ENCODE results near the gene TUBA3C.
"Not testable (repeated sequence)": the region's sequence is repeated elsewhere in the genome, so short reads cannot be mapped to it uniquely, and the experiment has no call there.

The TUBA3C gene

GRCh38 chr13:19179916-19180315 lies 1.7 kb downstream of the TUBA3C start:
- no peaks in the 10 kb centered on the region for H3K9me2 ChIP-seq (replicated peaks; ENCODE audit: low read depth, low read length)
- H3K27me3 ChIP-seq (ENCODE audit: insufficient read depth, low read length, poor library complexity, severe bottlenecking): no peaks in the 10 kb centered on the region
- H3K79me2 ChIP-seq (ENCODE audit: insufficient read depth, low read length): no peaks in the 10 kb centered on the region
- no peak overlapping the region for H3K4me3 ChIP-seq (ENCODE audit: low read length, poor library complexity, severe bottlenecking)
- no peaks in the 10 kb centered on the region for H3K4me1 ChIP-seq (ENCODE audit: insufficient read depth, low read length, poor library complexity, severe bottlenecking)
- no peak overlapping the region for H3K4me2 ChIP-seq (ENCODE audit: low read depth, low read length, poor library complexity, severe bottlenecking)
- H3F3A ChIP-seq (ENCODE audit: low read depth): no peaks in the 10 kb centered on the region
- no peak overlapping the region for H3K9ac ChIP-seq (ENCODE audit: low read depth, low read length, poor library complexity, severe bottlenecking)
- TF ChIP-seq EZH2phosphoT487 (IDR thresholded peaks at IDR 0.05; ENCODE audit: borderline replicate concordance): no peak
- no peak for TF ChIP-seq CTCF (conservative IDR thresholded peaks at IDR 0.05; ENCODE audit: low read length)
- no peaks in the 10 kb centered on the region for H3K36me3 ChIP-seq (ENCODE audit: insufficient read depth, low read length)
- peaks cover 2% of the 10 kb centered on the region; the same call in 1 of the 2 replicates for H3K9me3 ChIP-seq (ENCODE audit: insufficient read depth, low read depth, low read length)
- H4K20me1 ChIP-seq (ENCODE audit: insufficient read depth, low read length, poor library complexity, severe bottlenecking): no peaks in the 10 kb centered on the region
- H2AFZ ChIP-seq (ENCODE audit: low read length): no peak overlapping the region

- Histone ChIP-seq H2AFZ (ENCODE audit: low read length) (no peak overlapping the region), H3K36me3 (ENCODE audit: insufficient read depth, low read length) (no peaks in the 10 kb centered on the region), H3K27me3 (ENCODE audit: insufficient read depth, low read length, poor library complexity, severe bottlenecking) (no peaks in the 10 kb centered on the region), H3K9me3 (ENCODE audit: insufficient read depth, low read depth, low read length) (no peaks in the 10 kb centered on the region; the same call in 1 of the 2 replicates), H3K9ac (ENCODE audit: low read depth, low read length, poor library complexity, severe bottlenecking) (no peak overlapping the region), H3K4me2 (ENCODE audit: low read depth, low read length, poor library complexity, severe bottlenecking) (no peak overlapping the region), H3F3A (ENCODE audit: low read depth) (no peaks in the 10 kb centered on the region), H3K4me1 (ENCODE audit: insufficient read depth, low read length, poor library complexity, severe bottlenecking) (no peaks in the 10 kb centered on the region), H3K4me3 (ENCODE audit: low read length, poor library complexity, severe bottlenecking) (no peak overlapping the region), H4K20me1 (ENCODE audit: insufficient read depth, low read length, poor library complexity, severe bottlenecking) (no peaks in the 10 kb centered on the region), H3K9me2 (replicated peaks; ENCODE audit: low read depth, low read length) (no peaks in the 10 kb centered on the region), H3K79me2 (ENCODE audit: insufficient read depth, low read length) (no peaks in the 10 kb centered on the region)
- no peak for TF ChIP-seq CTCF (conservative IDR thresholded peaks at IDR 0.05; ENCODE audit: low read length)
- TF ChIP-seq EZH2phosphoT487 (IDR thresholded peaks at IDR 0.05; ENCODE audit: borderline replicate concordance): no peak
Measured at GRCh38 chr13:19178901-19179593, 2.6 kb downstream of the TUBA3C start.

GRCh38 chr13:19176981-19177776 lies 4.4 kb downstream of the TUBA3C start:
- not testable (repeated sequence) for H3K9me3 ChIP-seq (ENCODE audit: insufficient read depth, low read depth, low read length); H3K9me2 ChIP-seq (replicated peaks; ENCODE audit: low read depth, low read length)

More at GRCh38 chr13:19176981-19177776, 4.4 kb downstream of the TUBA3C start:
- H4K20me1 ChIP-seq (ENCODE audit: insufficient read depth, low read length, poor library complexity, severe bottlenecking); H3K36me3 ChIP-seq (ENCODE audit: insufficient read depth, low read length); H3K4me2 ChIP-seq (ENCODE audit: low read depth, low read length, poor library complexity, severe bottlenecking); H3F3A ChIP-seq (ENCODE audit: low read depth); H3K79me2 ChIP-seq (ENCODE audit: insufficient read depth, low read length); H3K27me3 ChIP-seq (ENCODE audit: insufficient read depth, low read length, poor library complexity, severe bottlenecking); H3K4me1 ChIP-seq (ENCODE audit: insufficient read depth, low read length, poor library complexity, severe bottlenecking); H2AFZ ChIP-seq (ENCODE audit: low read length); H3K4me3 ChIP-seq (ENCODE audit: low read length, poor library complexity, severe bottlenecking); H3K9ac ChIP-seq (ENCODE audit: low read depth, low read length, poor library complexity, severe bottlenecking): not testable (repeated sequence)

All from Loucy (cell line).